WTC11 (cell line): ENCODE results near the gene CCL16.

Source experiments
- ATF3 ChIP-seq: sonication (generic); formaldehyde crosslinking; conservative IDR thresholded peaks from 2 replicates; pipeline ENCODE4 v1.8.1; 2022; ENCODE audit warnings: mild to moderate bottlenecking, missing genetic modification reagents
- CTCF ChIP-seq: fragments of 200-600 bp; IDR thresholded peaks from 2 replicates; pipeline ENCODE4 v1.8.0; 2022; ENCODE audit warnings: antibody characterized with exemption
- JUN ChIP-seq: sonication (generic); formaldehyde crosslinking; IDR thresholded peaks from 2 replicates; pipeline ENCODE4 v1.8.0; 2023; ENCODE audit warnings: mild to moderate bottlenecking, missing genetic modification reagents
- NR2C2 ChIP-seq: sonication (generic); formaldehyde crosslinking; IDR thresholded peaks from 2 replicates; pipeline ENCODE4 v1.8.0; 2022; ENCODE audit warnings: mild to moderate bottlenecking, missing genetic modification reagents
- ZSCAN18 ChIP-seq: fragments of 250-450 bp; sonication (Bioruptor Pico); IDR thresholded peaks from 2 replicates; pipeline ENCODE4 v2.1.2; 2022; ENCODE audit warnings: mild to moderate bottlenecking, moderate library complexity
- TF ChIP-seq, protein P1 (sequence below): sonication (generic); formaldehyde crosslinking; IDR thresholded peaks from 2 replicates; pipeline ENCODE4 v1.8.1; 2022; ENCODE audit warnings: low read depth, mild to moderate bottlenecking, moderate library complexity, missing genetic modification reagents, borderline replicate concordance
- TF ChIP-seq, protein P2 (sequence below): sonication (generic); formaldehyde crosslinking; IDR thresholded peaks from 2 replicates; pipeline ENCODE4 v1.8.0; 2022; ENCODE audit warnings: mild to moderate bottlenecking, missing genetic modification reagents
- TF ChIP-seq, protein P3 (sequence below): fragments of 250-450 bp; sonication (Bioruptor Pico); IDR thresholded peaks from 2 replicates; pipeline ENCODE4 v1.9.0; 2021; ENCODE audit warnings: mild to moderate bottlenecking, borderline replicate concordance
- TF ChIP-seq, protein P4 (sequence below): fragments of 250-450 bp; sonication (Bioruptor Pico); conservative IDR thresholded peaks from 2 replicates; pipeline ENCODE4 v1.9.0; 2021; ENCODE audit warnings: mild to moderate bottlenecking

- TF ChIP-seq NR2C2 (CRISPR knock-in tag) (no peak), CTCF (no peak), ATF3 (CRISPR knock-in tag) (no peak), JUN (CRISPR knock-in tag) (no peak), ZSCAN18 (CRISPR knock-in tag) (no peak)
- TF ChIP-seq, protein P1, sequence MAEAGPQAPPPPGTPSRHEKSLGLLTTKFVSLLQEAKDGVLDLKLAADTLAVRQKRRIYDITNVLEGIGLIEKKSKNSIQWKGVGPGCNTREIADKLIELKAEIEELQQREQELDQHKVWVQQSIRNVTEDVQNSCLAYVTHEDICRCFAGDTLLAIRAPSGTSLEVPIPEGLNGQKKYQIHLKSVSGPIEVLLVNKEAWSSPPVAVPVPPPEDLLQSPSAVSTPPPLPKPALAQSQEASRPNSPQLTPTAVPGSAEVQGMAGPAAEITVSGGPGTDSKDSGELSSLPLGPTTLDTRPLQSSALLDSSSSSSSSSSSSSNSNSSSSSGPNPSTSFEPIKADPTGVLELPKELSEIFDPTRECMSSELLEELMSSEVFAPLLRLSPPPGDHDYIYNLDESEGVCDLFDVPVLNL (CRISPR knock-in tag): no peak
- TF ChIP-seq, protein P2, sequence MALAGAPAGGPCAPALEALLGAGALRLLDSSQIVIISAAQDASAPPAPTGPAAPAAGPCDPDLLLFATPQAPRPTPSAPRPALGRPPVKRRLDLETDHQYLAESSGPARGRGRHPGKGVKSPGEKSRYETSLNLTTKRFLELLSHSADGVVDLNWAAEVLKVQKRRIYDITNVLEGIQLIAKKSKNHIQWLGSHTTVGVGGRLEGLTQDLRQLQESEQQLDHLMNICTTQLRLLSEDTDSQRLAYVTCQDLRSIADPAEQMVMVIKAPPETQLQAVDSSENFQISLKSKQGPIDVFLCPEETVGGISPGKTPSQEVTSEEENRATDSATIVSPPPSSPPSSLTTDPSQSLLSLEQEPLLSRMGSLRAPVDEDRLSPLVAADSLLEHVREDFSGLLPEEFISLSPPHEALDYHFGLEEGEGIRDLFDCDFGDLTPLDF (CRISPR knock-in tag): no peak
- TF ChIP-seq, protein P3, sequence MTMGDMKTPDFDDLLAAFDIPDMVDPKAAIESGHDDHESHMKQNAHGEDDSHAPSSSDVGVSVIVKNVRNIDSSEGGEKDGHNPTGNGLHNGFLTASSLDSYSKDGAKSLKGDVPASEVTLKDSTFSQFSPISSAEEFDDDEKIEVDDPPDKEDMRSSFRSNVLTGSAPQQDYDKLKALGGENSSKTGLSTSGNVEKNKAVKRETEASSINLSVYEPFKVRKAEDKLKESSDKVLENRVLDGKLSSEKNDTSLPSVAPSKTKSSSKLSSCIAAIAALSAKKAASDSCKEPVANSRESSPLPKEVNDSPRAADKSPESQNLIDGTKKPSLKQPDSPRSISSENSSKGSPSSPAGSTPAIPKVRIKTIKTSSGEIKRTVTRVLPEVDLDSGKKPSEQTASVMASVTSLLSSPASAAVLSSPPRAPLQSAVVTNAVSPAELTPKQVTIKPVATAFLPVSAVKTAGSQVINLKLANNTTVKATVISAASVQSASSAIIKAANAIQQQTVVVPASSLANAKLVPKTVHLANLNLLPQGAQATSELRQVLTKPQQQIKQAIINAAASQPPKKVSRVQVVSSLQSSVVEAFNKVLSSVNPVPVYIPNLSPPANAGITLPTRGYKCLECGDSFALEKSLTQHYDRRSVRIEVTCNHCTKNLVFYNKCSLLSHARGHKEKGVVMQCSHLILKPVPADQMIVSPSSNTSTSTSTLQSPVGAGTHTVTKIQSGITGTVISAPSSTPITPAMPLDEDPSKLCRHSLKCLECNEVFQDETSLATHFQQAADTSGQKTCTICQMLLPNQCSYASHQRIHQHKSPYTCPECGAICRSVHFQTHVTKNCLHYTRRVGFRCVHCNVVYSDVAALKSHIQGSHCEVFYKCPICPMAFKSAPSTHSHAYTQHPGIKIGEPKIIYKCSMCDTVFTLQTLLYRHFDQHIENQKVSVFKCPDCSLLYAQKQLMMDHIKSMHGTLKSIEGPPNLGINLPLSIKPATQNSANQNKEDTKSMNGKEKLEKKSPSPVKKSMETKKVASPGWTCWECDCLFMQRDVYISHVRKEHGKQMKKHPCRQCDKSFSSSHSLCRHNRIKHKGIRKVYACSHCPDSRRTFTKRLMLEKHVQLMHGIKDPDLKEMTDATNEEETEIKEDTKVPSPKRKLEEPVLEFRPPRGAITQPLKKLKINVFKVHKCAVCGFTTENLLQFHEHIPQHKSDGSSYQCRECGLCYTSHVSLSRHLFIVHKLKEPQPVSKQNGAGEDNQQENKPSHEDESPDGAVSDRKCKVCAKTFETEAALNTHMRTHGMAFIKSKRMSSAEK: no peak
- TF ChIP-seq, protein P4, sequence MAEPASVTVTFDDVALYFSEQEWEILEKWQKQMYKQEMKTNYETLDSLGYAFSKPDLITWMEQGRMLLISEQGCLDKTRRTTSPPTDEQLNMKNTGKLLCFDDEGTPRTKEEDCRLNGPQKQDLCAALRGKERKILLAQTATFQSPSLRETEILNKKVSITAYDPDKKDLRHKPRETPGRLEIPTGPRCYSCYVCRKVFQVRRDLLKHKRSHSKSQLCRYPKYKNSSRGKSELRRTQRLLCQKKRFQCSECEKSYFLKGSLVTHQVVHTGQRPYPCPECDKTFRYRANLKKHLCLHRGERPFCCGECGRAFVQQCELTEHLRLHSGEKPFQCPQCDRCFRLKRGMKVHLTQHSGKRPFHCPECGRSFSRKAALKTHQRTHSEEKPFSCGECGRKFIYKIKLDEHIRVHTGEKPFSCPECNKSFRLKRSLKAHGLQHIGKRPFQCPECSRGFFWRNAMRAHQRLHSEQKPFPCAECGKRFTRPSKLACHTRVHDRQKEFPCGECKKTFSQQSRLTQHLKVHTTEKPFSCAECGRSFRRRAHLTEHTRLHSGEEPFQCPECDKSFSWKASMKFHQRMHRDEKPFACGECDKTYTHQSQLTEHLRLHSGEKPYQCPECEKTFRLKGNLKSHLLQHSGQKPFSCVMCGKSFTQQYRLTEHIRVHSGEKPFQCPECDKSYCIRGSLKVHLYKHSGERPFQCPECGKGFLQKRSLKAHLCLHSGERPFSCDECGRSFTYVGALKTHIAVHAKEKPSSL: no peak
Measured at GRCh38 chr17:35972945-35973332, 8.4 kb downstream of the CCL16 start.
